Psoas muscle (tissue), 8 donors: ENCODE measurements around the gene NUFIP1. TPM values are rescaled to one million over a fixed set of nuclear protein-coding genes. Genes with fewer than 3 reads are reported as not detected.

Experiments
- ATAC-seq, 4 donors: fragments of 200-7000 bp; cut with Tn5 transposase; one replicate each; pipeline ENCODE4 v1.9.1; 2020; ENCODE audit warnings: moderate library complexity in 3 of 4, mild to moderate bottlenecking in 2 of 4
- DNase-seq, 2 donors: peaks; one replicate each; pipeline ENCODE4 v3.0.0-alpha.2; 2020
- H3K27ac ChIP-seq: fragments of 200-600 bp; one replicate; pipeline ENCODE4 v1.8.0; 2022
- H3K27me3 ChIP-seq, 3 donors: fragments of 200-600 bp in 1 of 3; one replicate each; pipeline versions ENCODE4 v1.6.1 to v1.8.0; 2013 to 2022; ENCODE audit warnings: low read length in 2 of 3, mild to moderate bottlenecking in 2 of 3, moderate library complexity in 1 of 3; ENCODE audit not compliant: insufficient read depth in 3 of 3
- H3K36me3 ChIP-seq, 2 donors: fragments of 200-600 bp in 1 of 2; one replicate each; pipeline versions ENCODE4 v1.6.1 to v1.8.0; 2013 to 2022; ENCODE audit warnings: low read depth in 1 of 2, mild to moderate bottlenecking in 1 of 2, moderate library complexity in 1 of 2; ENCODE audit not compliant: insufficient read depth in 1 of 2
- H3K4me1 ChIP-seq: fragments of 200-600 bp; one replicate; pipeline ENCODE4 v1.8.0; 2022
- H3K4me3 ChIP-seq: fragments of 200-600 bp; one replicate; pipeline ENCODE4 v1.8.0; 2022; ENCODE audit warnings: mild to moderate bottlenecking
- H3K9me3 ChIP-seq: fragments of 200-600 bp; one replicate; pipeline ENCODE4 v1.8.0; 2022
- WGBS, 3 donors: extraction: QIAGEN DNeasy Blood & Tissue Kit; methylation state at CpG; one replicate each; pipeline versions ENCODE4 v1.1.6 to v1.1.7; 2013; 5-methylcytosine and 5-hydroxymethylcytosine counted together
- intact Hi-C, 2 donors: fragments of 100-400 bp; cut with DNase I; formaldehyde crosslinking; loops; one replicate each; pipeline versions ENCODE4 v1.11.0 to v1.14.2; 2022
- polyA plus RNA-seq, 3 donors: library from polyadenylated mRNA; stranded (reverse); fragments of 200-250 nt; gene quantifications; one replicate each; pipeline ENCODE4 v1.2.3, GENCODE V29; 2013
- total RNA-seq, 4 donors: library from RNA; stranded (reverse); fragmentation: NEBNext Ultra II Directional in 2 of 4; extraction: Animal tissue kit (Norgen Biotek cat#: 25700) in 2 of 4; gene quantifications; one replicate each; pipeline versions ENCODE4 v1.2.1 to v1.2.4, GENCODE V29; 2021 to 2023
- TF ChIP-seq, protein P1 (sequence below): fragments of 200-600 bp; IDR thresholded peaks from one replicate; pipeline ENCODE4 v1.8.0; 2022; ENCODE audit warnings: antibody characterized with exemption
- donor health status: healthy with polysubstance abuse.
- donor health status: DM: no; HTN: no; CAD: no; lungs with moderate emphysema.
- donor health status: Bipolar disorder and iron deficiency.
- donor health status: healthy.
- donor health status: DM: yes; HTN: yes; CAD: no.
- donor health status: DM: no; HTN: no; CAD: no.
- donor health status: DM: no; HTN: no; CAD: no.
- donor health status: DM: yes; HTN: yes; CAD: no.

The NUFIP1 gene
- total and polyA plus RNA-seq, 7 donors, result 3.4 to 7.5 (median 6.0) TPM

DNA sequence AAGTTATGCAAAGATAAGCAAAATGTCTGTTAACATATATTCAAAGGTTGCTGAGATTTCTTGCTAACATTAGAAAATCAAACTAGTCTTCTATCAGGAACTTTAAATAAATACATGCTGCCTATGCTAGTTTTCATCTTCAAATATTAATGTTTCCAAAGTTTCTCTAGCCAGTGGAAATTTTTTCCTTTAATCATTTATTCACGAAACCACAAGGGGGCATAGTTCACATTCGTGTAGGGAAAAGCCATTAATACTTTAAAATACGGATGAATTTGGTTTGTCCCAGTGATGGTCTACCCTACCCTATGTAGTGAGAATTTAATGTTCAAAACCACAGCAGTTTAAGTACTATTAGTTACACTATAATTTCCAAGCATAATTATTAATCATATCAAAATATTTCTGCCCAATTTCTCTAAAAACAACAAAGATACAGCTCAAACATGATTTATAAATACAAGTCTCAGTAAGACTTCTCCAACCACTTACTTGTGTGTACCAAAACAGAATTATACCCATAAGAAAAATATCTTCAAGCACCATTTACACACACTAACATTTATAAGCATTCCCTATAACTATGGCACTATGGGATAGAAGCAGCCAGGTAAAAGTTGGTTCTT is 16.2 kb downstream of the NUFIP1 start:
- Histone ChIP-seq H3K27me3 (no peaks in the 10 kb centered on the region), H3K36me3 (peaks cover 5 to 32% of the 10 kb centered on the region in 2 donors), H3K4me3 (no peak overlapping the region), H3K27ac (no peak overlapping the region), H3K4me1 (peaks cover 42% of the 10 kb centered on the region), H3K9me3 (no peaks in the 10 kb centered on the region)
- DNase-seq (no peak), ATAC-seq (no peak)
- intact Hi-C loops, result loop anchor here in 1 of 2 donors (10.0 kb wide), 1 partner anchor 1068 kb away; no protein-coding TSS in a partner anchor
- 8 to 12% (median 9%) methylated on average over 3 of the region's 3 CpGs for WGBS, 3 donors
- TF ChIP-seq, protein P1, sequence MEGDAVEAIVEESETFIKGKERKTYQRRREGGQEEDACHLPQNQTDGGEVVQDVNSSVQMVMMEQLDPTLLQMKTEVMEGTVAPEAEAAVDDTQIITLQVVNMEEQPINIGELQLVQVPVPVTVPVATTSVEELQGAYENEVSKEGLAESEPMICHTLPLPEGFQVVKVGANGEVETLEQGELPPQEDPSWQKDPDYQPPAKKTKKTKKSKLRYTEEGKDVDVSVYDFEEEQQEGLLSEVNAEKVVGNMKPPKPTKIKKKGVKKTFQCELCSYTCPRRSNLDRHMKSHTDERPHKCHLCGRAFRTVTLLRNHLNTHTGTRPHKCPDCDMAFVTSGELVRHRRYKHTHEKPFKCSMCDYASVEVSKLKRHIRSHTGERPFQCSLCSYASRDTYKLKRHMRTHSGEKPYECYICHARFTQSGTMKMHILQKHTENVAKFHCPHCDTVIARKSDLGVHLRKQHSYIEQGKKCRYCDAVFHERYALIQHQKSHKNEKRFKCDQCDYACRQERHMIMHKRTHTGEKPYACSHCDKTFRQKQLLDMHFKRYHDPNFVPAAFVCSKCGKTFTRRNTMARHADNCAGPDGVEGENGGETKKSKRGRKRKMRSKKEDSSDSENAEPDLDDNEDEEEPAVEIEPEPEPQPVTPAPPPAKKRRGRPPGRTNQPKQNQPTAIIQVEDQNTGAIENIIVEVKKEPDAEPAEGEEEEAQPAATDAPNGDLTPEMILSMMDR, result peak; percentile 50

- Histone ChIP-seq H3K36me3 (peaks cover 4 to 21% of the 10 kb centered on the region in 2 donors), H3K9me3 (no peaks in the 10 kb centered on the region), H3K4me1 (peaks cover 47% of the 10 kb centered on the region), H3K27ac (peak overlapping the region; percentile 69), H3K4me3 (no peak overlapping the region), H3K27me3 (no peaks in the 10 kb centered on the region)
- DNase-seq (no peak), ATAC-seq (peak; percentile 72 to 81 (median 76))
- WGBS, 3 donors, result 62 to 69% (median 67%) methylated on average over 7 of the region's 7 CpGs
- intact Hi-C loops, result loop anchor here (2.0 to 10.0 kb wide), 5 partner anchors 49 to 1067 kb away; partner anchors contain the start of gene TSC22D1 (in 1 of the 2)
- TF ChIP-seq, protein P1, result no peak
Observed at GRCh38 chr13:44971656-44972595, 17.3 kb downstream of the NUFIP1 start.

DNA sequence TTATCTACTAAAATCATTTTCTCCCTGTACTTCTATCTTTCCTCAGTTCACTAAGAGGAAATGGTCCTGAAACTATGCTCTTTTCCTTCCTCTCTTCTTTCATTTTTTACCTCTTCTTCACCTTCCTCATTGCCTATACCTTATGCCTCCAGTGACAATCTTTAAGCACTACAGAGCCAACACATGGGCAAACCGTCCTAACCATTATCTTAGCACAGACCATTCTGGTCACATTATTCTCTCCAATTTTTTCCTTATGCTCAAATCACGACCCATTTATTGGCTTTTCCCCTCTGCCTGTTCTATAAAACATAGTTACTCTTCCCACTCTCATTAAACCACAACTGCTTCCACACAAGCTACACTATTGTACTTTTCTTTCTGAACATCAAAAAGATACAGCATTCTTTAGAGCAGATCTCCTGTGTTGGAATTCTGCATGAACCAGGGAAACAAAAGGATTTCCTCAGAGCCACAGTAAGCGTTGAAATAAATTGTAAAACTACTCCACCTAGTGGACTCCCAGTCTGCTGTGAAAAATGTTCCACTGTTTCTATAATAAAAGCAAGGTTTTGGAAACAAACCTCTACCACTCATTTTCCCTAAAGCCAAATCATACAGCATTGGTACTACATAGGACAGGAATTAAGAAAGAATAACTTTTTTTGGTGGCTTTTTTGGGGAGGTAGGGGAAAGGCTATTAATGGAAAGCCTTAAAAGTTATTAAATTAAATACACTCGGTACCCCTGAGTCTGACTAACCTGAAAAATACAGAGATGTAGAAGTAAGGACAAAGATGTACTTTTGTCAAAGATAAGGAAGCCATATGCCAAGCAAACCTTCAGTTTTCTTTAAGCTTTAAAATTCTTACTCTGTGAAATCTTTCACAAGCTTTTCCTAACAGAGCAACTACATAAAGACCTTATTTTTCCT is 19.5 kb downstream of the NUFIP1 start:
- Histone ChIP-seq H3K4me1 (peaks cover 47% of the 10 kb centered on the region), H3K27me3 (no peaks in the 10 kb centered on the region), H3K4me3 (no peak overlapping the region), H3K9me3 (no peaks in the 10 kb centered on the region), H3K27ac (peak overlapping the region; percentile 51), H3K36me3 (peaks cover 0 to 21% of the 10 kb centered on the region in 2 donors)
- ATAC-seq (peak; percentile 51 to 66 (median 57)), DNase-seq (no peak)
- 34 to 46% (median 38%) methylated on average over 4 of the region's 4 CpGs for WGBS, 3 donors
- intact Hi-C loops, result loop anchor here (2.0 to 10.0 kb wide), 7 partner anchors 38 to 1065 kb away; partner anchors contain the start of gene TSC22D1 (in 1 of the 2)
- TF ChIP-seq, protein P1, result peak; percentile 86

DNA sequence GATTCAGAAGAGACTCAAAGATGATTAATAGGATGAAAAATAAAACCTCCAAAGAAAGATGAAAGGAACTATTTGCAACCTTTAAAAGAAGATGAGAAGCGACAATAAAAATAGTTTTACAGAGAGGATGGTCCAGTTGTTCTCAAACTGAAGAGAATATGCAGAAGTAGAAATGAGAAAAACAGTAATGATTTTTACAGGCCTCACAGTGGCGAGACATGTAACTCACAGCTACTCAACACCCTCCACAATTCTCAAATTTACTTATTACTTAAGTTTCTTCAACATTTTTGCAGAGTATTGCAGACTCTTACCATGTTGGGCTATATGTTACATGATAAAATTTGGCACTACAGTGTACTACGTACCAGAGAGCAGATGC is 20.8 kb downstream of the NUFIP1 start:
- H3K4me3 ChIP-seq, result no peak overlapping the region
- ATAC-seq (peak in 1 of 4 donors; percentile 8), DNase-seq (no peak)
- 30 to 61% (median 33%) methylated on average over 3 of the region's 3 CpGs for WGBS, 3 donors
- intact Hi-C loops, result loop anchor here (5.0 to 10.0 kb wide), 2 partner anchors 36 to 214 kb away; no protein-coding TSS in a partner anchor
- H3K9me3 ChIP-seq, result no peaks in the 10 kb centered on the region
- H3K27ac ChIP-seq, result peak overlapping the region; percentile 51
- TF ChIP-seq, protein P1, result no peak
- H3K4me1 ChIP-seq, result peaks cover 43% of the 10 kb centered on the region
- no peaks in the 10 kb centered on the region for H3K27me3 ChIP-seq
- H3K36me3 ChIP-seq, result peaks cover 2 to 24% of the 10 kb centered on the region in 2 donors
